ENCODE data around the gene PSMA5. TPM values are rescaled to one million over a fixed set of nuclear protein-coding genes. Genes with fewer than 3 reads are reported as not detected.
"Not testable (repeated sequence)": the region's sequence is repeated elsewhere in the genome, so short reads cannot be mapped to it uniquely, and the experiment has no call there.

Gene PSMA5
- total RNA-seq = 10 to 100 TPM; 24.6 to 31.8 TPM

DNA sequence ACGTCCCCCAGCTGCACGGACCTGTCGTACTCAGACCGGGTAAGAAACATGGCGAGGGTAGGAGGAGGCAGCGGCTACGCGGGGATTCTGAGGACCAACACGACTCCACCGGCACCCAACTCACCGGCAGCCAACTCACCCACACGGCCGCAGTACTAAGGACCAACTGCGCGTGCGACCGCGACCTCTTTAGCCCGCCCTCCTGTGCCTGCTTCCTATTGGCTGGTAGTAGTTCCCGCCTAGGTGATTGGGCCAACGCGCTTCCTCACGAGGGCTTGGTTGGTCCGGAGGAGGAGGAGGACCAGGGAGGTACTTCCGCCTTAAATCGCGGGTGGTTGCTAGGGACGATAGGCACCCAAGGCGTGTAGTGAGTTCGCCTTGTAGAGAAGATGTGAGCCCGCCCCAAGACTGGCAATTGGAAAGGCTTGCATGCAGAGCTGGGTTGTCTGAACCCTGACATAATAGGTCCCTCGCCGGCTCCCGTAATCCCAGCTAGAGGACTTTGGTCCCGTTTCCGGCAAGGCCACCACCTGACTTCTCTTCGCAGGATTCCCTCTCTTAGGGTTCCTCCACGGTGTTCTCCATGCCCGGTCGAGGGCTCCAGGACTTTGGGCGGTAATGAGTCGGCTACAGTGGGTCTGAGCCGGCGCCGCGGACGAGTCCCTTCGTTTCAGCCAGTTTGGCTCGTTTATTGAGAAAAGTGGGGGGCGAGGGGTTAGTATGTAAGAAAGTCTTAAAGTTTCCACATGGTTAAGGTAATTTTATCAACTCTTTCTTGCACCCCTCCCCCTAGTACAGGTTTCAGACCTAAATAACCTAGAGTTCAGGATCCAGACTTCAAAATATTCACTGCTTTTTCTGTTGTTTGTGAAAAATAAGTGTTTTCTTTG is at the start of gene PSMA5:
TSS of gene PSMA5 (minus strand) at position 168 of the 890 bp plus-strand sequence. CDS start at position 50, 118 bp downstream.
- whole genome bisulfite sequencing = under 1% methylated on average over 40 of the region's 50 CpGs
- Histone ChIP-seq H3K27me3 (replicated peaks; ENCODE audit: insufficient read depth) (no peaks in the 10 kb centered on the region), H3K27ac (peak within 1 kb of the TSS; percentile 72 to 73)

DNA sequence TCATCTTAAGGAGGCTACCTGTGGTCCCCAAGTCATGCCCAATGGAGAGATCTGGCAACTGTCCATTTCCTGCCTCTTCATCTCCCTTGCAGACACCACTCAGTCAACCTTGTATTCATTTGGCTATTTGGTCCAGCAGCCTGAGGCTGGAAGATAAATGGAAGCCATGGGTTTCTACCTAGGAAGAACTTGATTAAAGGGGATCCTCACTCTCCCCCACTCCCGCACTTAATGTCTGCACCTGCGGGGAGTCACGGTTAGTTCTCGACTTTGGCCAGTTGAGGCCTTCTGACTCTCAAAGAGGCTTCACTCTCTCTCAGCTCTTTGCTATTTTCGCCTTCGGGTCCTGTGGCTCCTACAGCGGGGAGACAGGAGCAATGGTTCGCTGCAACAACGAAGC is 49.0 kb upstream of the PSMA5 start:
- H3K4me3 ChIP-seq = no peak overlapping the region
- H3K36me3 ChIP-seq = no peaks in the 10 kb centered on the region
- no peak for DNase-seq (ENCODE audit: low spot score)
- H3K9me3 ChIP-seq = no peaks in the 10 kb centered on the region
- intact Hi-C loops (cut with DNase I) = no loop called here
- H3K27ac ChIP-seq = no peak overlapping the region
- H3K27me3 ChIP-seq (replicated peaks; ENCODE audit: insufficient read depth) = no peaks in the 10 kb centered on the region
- H3K4me1 ChIP-seq (replicated peaks) = no peaks in the 10 kb centered on the region
- WGBS = 84% methylated on average over 9 of the region's 9 CpGs
- TF ChIP-seq POLR2AphosphoS5 (IDR thresholded peaks at IDR 0.05) (no peak), POLR2A (IDR thresholded peaks at IDR 0.05) (no peak)
- TF ChIP-seq, protein P1, sequence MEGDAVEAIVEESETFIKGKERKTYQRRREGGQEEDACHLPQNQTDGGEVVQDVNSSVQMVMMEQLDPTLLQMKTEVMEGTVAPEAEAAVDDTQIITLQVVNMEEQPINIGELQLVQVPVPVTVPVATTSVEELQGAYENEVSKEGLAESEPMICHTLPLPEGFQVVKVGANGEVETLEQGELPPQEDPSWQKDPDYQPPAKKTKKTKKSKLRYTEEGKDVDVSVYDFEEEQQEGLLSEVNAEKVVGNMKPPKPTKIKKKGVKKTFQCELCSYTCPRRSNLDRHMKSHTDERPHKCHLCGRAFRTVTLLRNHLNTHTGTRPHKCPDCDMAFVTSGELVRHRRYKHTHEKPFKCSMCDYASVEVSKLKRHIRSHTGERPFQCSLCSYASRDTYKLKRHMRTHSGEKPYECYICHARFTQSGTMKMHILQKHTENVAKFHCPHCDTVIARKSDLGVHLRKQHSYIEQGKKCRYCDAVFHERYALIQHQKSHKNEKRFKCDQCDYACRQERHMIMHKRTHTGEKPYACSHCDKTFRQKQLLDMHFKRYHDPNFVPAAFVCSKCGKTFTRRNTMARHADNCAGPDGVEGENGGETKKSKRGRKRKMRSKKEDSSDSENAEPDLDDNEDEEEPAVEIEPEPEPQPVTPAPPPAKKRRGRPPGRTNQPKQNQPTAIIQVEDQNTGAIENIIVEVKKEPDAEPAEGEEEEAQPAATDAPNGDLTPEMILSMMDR (IDR thresholded peaks at IDR 0.05) = no peak

More for the DNA sequence above, at the start of gene PSMA5:
- Histone ChIP-seq H3K9me3 (no peaks in the 10 kb centered on the region), H3K36me3 (peaks cover 0 to 2% of the 10 kb centered on the region in 2 donors), H3K4me1 (replicated peaks) (peaks cover 8% of the 10 kb centered on the region), H3K4me3 (peak within 1 kb of the TSS; percentile 74 to 84)
- DNase-seq (ENCODE audit: low spot score) = peak; percentile 98
- TF ChIP-seq, protein P1 (IDR thresholded peaks at IDR 0.05) = peak in 1 of 4 experiments; percentile 5
- TF ChIP-seq POLR2A (IDR thresholded peaks at IDR 0.05) (peak; percentile 68), POLR2AphosphoS5 (IDR thresholded peaks at IDR 0.05) (peak; percentile 96)
- intact Hi-C loops (cut with DNase I) = loop anchor here (10.0 kb wide), 1 partner anchor 108 kb away; the partner anchor contains the start of gene GPR61

DNA sequence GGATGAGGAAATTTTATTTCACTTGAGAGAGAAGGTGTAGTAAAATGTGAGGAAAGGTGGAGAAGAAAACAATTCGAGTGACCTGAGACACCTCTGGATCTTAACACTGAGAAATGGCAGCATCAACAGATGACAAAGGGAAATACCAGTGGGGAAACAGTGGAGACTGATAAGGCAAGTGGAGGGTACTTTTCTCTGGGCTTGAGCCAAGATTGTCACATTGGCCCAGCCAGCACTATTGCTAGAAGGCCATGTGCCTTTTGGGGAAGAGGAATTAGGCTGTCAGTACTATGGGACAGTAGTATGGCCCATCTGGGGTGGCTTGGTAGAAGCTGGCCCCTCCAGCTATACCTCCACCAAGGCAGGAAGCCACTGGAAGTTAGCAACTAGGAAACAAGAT is 48.4 kb upstream of the PSMA5 start:
- Histone ChIP-seq H3K36me3 (no peaks in the 10 kb centered on the region), H3K27me3 (replicated peaks; ENCODE audit: insufficient read depth) (no peaks in the 10 kb centered on the region), H3K4me1 (replicated peaks) (no peaks in the 10 kb centered on the region), H3K9me3 (no peaks in the 10 kb centered on the region), H3K27ac (no peak overlapping the region), H3K4me3 (no peak overlapping the region)
- WGBS = 74% methylated on average over 1 of the region's 1 CpG
- DNase-seq (ENCODE audit: low spot score) = no peak
- intact Hi-C loops (cut with DNase I) = no loop called here
- TF ChIP-seq, protein P1 (IDR thresholded peaks at IDR 0.05) = no peak
- TF ChIP-seq POLR2A (IDR thresholded peaks at IDR 0.05) = no peak
- no peak for TF ChIP-seq POLR2AphosphoS5 (IDR thresholded peaks at IDR 0.05)

DNA sequence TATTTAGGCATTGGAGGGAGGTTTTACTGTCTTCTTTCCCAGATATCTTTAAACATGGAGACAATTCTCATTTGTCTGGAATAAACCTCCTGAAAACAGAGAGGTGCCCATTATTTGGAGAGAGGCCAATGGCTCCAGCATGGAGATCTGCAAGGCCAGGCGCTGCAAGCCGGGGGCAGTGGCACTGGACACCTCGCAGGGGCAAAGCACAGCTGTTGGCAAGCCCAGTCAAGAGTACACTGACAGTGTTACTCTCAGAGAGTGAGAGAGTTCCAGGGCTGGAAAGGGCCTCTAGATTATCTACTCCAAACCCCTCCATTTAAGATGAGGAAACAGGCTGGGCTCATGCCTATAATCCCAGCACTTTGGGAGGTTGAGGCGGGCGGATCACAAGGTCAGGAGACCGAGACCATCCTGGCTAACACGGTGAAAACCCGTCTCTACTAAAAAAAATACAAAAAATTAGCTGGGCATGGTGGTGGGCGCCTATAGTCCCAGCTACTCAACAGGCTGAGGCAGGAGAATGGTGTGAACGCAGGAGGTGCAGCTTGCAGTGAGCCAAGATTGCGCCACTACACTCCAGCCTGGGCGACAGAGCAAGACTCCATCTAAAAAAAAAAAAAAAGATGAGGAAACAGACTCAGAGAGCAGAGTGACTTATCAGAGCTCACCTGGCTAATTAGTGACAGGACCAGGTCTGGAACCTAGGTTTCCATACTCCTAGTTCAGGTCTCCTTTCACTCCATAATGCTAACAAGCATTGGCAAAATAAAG is 47.2 kb upstream of the PSMA5 start:
- H3K4me1 ChIP-seq (replicated peaks); H3K27me3 ChIP-seq (replicated peaks; ENCODE audit: insufficient read depth); H3K9me3 ChIP-seq; H3K4me3 ChIP-seq; H3K27ac ChIP-seq; intact Hi-C loops (cut with DNase I); H3K36me3 ChIP-seq; DNase-seq (ENCODE audit: low spot score): not testable (repeated sequence)
- 83% methylated on average over 12 of the region's 12 CpGs for WGBS

DNA sequence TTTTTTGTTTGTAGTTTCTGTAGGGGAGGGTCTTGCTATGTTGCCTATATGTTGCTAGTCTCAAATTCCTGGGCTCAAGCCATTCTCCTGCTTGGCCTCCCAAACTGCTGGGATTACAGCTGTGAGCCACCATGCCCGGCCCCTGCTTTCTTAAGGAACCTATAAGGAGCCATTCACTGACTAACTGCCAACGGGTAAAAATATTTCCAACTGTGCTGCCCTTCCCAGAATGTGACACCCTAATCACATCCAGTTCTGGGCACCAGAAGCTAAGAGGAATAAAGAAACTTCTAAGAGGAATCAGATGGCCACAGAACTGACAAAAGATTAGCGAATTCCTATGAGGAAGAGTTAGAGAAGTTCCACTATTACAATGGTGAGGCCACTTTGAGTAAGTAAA is 46.5 kb upstream of the PSMA5 start:
- H3K27me3 ChIP-seq (replicated peaks; ENCODE audit: insufficient read depth) = no peaks in the 10 kb centered on the region
- no peak overlapping the region for H3K4me3 ChIP-seq
- 35% methylated on average over 3 of the region's 3 CpGs for WGBS
- no peaks in the 10 kb centered on the region for H3K36me3 ChIP-seq
- H3K27ac ChIP-seq = no peak overlapping the region
- no peaks in the 10 kb centered on the region for H3K4me1 ChIP-seq (replicated peaks)
- H3K9me3 ChIP-seq = no peaks in the 10 kb centered on the region
- intact Hi-C loops (cut with DNase I) = no loop called here
- TF ChIP-seq, protein P1 (IDR thresholded peaks at IDR 0.05) = no peak
- TF ChIP-seq POLR2A (IDR thresholded peaks at IDR 0.05) (no peak), POLR2AphosphoS5 (IDR thresholded peaks at IDR 0.05) (no peak)
- DNase-seq (ENCODE audit: low spot score) = no peak

All from prostate gland (tissue), 2 donors.